ENCODE results near the gene IGF2BP3.
A peak's percentile ranks its signal among the peaks of the same experiment; 100 is the strongest.
"Not testable (repeated sequence)": the region's sequence is repeated elsewhere in the genome, so short reads cannot be mapped to it uniquely, and the experiment has no call there.

The IGF2BP3 gene

GRCh38 chr7:23470330-23471105, at the start of gene IGF2BP3:
TSS of gene IGF2BP3 (minus strand) at chr7:23470491. CDS start at chr7:23470110, 381 bp downstream.
- FAIRE-seq (no peak), DNase-seq (ENCODE audit: low spot score) (no peak)

GRCh38 chr7:23514755-23515154, 44.5 kb upstream of the IGF2BP3 start:
- DNase-seq (ENCODE audit: low spot score) (no peak), FAIRE-seq (no peak)

- not testable (repeated sequence) for DNase-seq (ENCODE audit: low spot score); FAIRE-seq
Observed at GRCh38 chr7:23513746-23514145, 43.5 kb upstream of the IGF2BP3 start.

GRCh38 chr7:23494009-23494408, 23.7 kb upstream of the IGF2BP3 start:
- FAIRE-seq (no peak), DNase-seq (ENCODE audit: low spot score) (no peak)

GRCh38 chr7:23491502-23491901, 21.2 kb upstream of the IGF2BP3 start:
- DNase-seq (ENCODE audit: low spot score), result no peak
- FAIRE-seq, result no peak

GRCh38 chr7:23490357-23491135, 20.3 kb upstream of the IGF2BP3 start:
- no peak for FAIRE-seq
- DNase-seq (ENCODE audit: low spot score), result no peak

GRCh38 chr7:23488714-23489113, 18.4 kb upstream of the IGF2BP3 start:
- DNase-seq (ENCODE audit: low spot score); FAIRE-seq: not testable (repeated sequence)

- DNase-seq (ENCODE audit: low spot score), result no peak
Observed at GRCh38 chr7:23487670-23488069, 17.4 kb upstream of the IGF2BP3 start.

GRCh38 chr7:23486002-23486773, 15.9 kb upstream of the IGF2BP3 start:
- FAIRE-seq (no peak), DNase-seq (ENCODE audit: low spot score) (no peak)

More at GRCh38 chr7:23487670-23488069, 17.4 kb upstream of the IGF2BP3 start:
- no peak for FAIRE-seq

- DNase-seq (ENCODE audit: low spot score), result no peak
- FAIRE-seq, result no peak
Observed at GRCh38 chr7:23482686-23483085, 12.4 kb upstream of the IGF2BP3 start.

GRCh38 chr7:23477962-23478866, 7.9 kb upstream of the IGF2BP3 start:
- DNase-seq (ENCODE audit: low spot score) (no peak), FAIRE-seq (no peak)

GRCh38 chr7:23477157-23477499, 6.8 kb upstream of the IGF2BP3 start:
- DNase-seq (ENCODE audit: low spot score), result no peak
- no peak for FAIRE-seq

- FAIRE-seq, result no peak
- no peak for DNase-seq (ENCODE audit: low spot score)
Observed at GRCh38 chr7:23476286-23477156, 6.2 kb upstream of the IGF2BP3 start.

- DNase-seq (ENCODE audit: low spot score) (no peak), FAIRE-seq (no peak)
Observed at GRCh38 chr7:23475576-23475839, 5.2 kb upstream of the IGF2BP3 start.

- FAIRE-seq (no peak), DNase-seq (ENCODE audit: low spot score) (no peak)
Observed at GRCh38 chr7:23474829-23475575, 4.7 kb upstream of the IGF2BP3 start.

GRCh38 chr7:23474094-23474828, 4.0 kb upstream of the IGF2BP3 start:
- FAIRE-seq, result peak; percentile 86
- peak; percentile 98 for DNase-seq (ENCODE audit: low spot score)

GRCh38 chr7:23473844-23474093, 3.5 kb upstream of the IGF2BP3 start:
- DNase-seq (ENCODE audit: low spot score), result peak; percentile 56
- no peak for FAIRE-seq

GRCh38 chr7:23472956-23473843, 2.9 kb upstream of the IGF2BP3 start:
- DNase-seq (ENCODE audit: low spot score), result peak; percentile 27
- FAIRE-seq, result peak; percentile 48

Data from urothelium cell line (cell line).